ENCODE measurements around the gene ZNF79. TPM values are rescaled to one million over a fixed set of nuclear protein-coding genes. Genes with fewer than 3 reads are reported as not detected.

ZNF79 gene
- total and polyA plus RNA-seq, 3 experiments from 2014 or later, result 6.8 to 19.7 (median 19.1) TPM

Other genes starting within 250 kb of the ZNF79 start
- gene GARNL3, start 159.6 kb upstream of the ZNF79 start, total RNA-seq, result 1 to 10 TPM; 2.5 to 3.5 TPM
- gene GARNL3, start 159.6 kb upstream of the ZNF79 start, polyA plus RNA-seq, result 0.25 TPM
- 1 to 10 TPM; 6.2 to 7.7 TPM for gene SLC2A8, start 27.2 kb upstream of the ZNF79 start, total RNA-seq
- 4.5 TPM for gene SLC2A8, start 27.2 kb upstream of the ZNF79 start, polyA plus RNA-seq
- 1,000 to 10,000 TPM; 1,457 to 1,549 TPM for gene RPL12, start 27.0 kb downstream of the ZNF79 start, total RNA-seq
- gene RPL12, start 27.0 kb downstream of the ZNF79 start, polyA plus RNA-seq, result 1,533 TPM
- 10 to 100 TPM; 22.6 to 23.0 TPM for gene LRSAM1, start 27.1 kb downstream of the ZNF79 start, total RNA-seq
- gene LRSAM1, start 27.1 kb downstream of the ZNF79 start, polyA plus RNA-seq, result 9.5 TPM
- gene STXBP1, start 187.9 kb downstream of the ZNF79 start, total RNA-seq, result 10 to 100 TPM; 14.5 to 15.2 TPM
- gene STXBP1, start 187.9 kb downstream of the ZNF79 start, polyA plus RNA-seq, result 8.2 TPM